ENCODE data around the gene KLF14.

GRCh38 chr7:130701650-130702049 is 32.4 kb downstream of the KLF14 start:
- TF ChIP-seq CTCF (conservative IDR thresholded peaks at IDR 0.05; ENCODE audit: low read depth, low read length): no peak
- TF ChIP-seq POLR2A (IDR thresholded peaks at IDR 0.05; ENCODE audit: low read depth, low read length): no peak
- no peak for TF ChIP-seq RAD21 (IDR thresholded peaks at IDR 0.05; ENCODE audit: low read length)
- TF ChIP-seq ELK1 (IDR thresholded peaks at IDR 0.05; ENCODE audit: borderline replicate concordance, low read depth, low read length): no peak
- no peak for TF ChIP-seq FOS (IDR thresholded peaks at IDR 0.05; ENCODE audit: low read depth, low read length)
- no peak for TF ChIP-seq MXI1 (IDR thresholded peaks at IDR 0.05; ENCODE audit: borderline replicate concordance, low read depth, low read length)
- no peak for TF ChIP-seq BHLHE40 (IDR thresholded peaks at IDR 0.05; ENCODE audit: low read depth, low read length)
- no peak for TF ChIP-seq MAFK (IDR thresholded peaks at IDR 0.05; ENCODE audit: low read depth, low read length)
